ENCODE results near the gene COL5A1.

COL5A1 gene

DNA sequence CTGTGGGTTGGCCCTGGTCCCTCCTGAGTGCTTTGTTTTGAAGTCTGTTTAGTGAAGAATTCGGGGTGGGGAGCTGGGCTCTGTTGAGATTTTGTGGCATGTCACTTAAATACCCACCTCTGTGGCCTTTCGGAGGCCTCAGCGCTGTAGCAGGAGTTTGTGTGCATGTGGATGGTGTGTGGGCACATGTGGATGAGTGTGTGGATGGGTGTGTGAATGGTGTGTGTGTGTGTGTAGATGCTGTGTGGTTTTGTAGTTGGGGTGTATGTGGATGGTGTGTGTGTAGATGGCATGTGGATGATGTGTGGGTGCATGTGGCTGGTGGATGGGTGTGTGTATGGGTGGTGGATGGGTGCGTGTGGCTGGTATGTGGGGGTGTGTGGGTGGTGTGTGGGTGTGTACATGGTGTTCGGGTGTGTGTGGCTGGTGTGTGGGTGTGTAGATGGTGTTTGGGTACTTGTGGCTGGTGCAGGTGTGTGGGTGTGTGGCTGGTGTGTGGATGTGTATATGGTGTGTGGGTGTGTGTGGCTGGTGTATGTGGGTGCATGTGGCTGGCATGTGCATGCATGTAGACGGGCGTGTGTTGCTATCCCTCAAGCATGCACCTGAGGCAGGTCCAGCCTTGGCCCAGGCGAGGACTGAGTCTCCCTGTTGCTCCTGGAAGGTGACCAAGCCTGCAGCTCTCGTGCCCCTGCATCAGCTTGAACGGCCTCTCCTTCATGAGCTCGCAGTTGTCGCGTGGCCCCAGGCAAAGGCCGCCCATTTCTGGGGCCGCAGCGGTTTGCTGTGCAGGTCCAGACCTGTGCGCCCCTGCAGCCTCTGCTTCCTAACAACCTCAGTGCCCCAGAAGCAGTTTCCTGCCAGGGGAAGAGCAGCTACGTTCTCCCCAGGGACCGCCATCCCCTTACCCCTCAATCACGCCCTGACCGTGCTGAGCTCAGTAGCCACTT is 185.0 kb downstream of the COL5A1 start:
- no peak for DNase-seq

DNA sequence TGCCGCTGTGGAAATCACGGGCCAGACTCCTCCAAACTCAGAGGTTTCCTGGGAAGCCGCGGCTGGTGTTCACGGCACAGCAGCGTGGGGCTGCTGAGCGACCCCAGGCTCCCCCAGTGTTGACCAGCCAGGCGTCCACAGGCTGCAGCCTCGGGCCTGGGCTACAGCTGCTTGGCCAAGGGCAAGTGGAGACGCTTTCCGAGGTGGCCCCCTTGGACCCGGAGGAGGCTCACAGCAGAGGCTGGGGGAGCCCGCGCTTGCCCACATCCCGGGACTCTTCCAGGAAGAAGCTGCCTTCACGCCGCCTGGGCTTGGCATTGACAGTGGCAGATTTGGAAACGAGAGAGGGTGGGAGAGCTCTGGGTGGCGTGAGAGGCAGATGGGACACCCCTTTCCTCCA is 186.0 kb downstream of the COL5A1 start:
- no peak for DNase-seq

DNA sequence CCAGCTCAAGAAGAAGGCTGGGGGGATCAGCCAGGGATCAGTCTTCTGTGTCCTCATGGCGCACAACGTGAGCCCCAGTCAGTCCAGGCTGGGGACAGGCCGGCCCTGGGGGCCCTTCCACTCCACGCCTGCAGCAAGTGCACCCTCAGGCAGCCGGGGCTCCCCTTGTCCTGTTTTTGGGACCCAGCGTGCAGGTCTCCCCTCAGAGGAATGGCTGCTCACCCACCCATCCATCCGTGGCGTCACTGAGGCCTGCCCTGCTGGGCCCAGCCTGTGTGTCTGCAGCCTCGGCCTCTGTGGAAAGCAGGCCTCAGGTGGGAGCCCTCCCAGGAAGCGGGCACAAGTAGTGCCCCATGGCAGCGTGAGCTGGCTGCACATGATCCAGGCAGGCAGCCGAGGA is 186.4 kb downstream of the COL5A1 start:
- DNase-seq, result no peak

DNA sequence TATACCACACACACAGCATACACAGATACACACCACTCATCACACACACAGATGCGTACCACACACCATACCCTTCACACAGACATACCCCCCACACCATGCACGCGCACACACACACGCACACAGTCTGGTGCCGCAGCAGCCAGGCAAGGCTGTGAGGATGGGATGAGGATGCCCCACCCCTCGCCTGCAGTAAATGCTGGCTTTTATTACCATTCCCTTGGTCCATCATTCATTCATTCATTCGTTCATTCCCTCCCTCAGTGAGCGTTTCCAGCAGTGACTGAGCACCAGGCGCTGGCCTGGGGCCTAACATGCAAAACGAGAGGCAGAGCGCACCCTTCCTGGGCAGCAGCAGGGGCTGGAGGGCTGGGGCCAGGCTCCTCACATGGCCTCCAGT is 187.3 kb downstream of the COL5A1 start:
- DNase-seq, result no peak

DNA sequence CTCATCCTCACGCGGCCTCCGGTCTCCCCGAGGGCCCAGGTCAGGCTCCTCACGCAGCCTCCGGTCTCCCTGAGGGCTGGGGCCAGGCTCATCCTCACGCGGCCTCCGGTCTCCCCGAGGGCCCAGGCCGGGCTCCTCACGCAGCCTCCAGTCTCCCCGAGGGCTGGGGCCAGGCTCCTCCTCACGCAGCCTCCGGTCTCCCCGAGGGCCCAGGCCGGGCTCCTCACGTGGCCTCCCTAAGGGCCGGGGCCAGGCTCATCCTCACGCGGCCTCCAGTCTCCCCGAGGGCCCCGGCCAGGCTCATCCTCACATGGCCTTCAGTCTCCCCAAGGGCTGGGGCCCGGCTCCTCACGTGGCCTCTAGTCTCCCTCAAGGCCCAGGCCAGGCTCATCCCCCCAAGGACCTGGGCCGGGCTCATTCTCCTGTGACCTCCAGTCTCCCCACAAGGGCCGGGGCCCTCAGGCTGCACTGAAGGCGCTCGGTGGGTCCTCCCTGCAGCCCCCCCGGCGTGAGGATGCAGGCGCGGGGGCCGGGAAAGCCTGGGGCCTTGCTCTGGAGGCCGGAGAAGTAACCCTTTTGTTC is 187.8 kb downstream of the COL5A1 start:
- no peak for DNase-seq

DNA sequence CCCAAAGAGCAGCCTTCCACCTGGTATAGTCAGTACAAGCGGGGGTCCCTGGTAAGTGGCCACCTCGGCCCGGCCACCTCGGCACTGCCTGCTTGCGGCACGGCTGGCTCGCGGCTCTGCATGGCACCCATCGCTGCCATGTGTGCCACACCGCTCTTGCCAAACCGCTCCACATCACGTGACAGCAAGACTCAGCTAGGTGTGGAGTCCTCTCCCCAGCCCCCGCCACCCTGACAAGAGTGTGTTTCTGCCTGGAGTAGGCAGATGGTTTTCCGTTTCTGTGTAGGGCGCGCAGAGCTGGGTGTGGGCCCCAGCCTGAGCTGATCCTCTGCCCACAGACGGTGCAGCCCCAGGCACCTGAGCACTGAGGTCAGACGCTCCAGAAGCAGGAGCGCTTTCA is 188.5 kb downstream of the COL5A1 start:
- DNase-seq, result no peak

DNA sequence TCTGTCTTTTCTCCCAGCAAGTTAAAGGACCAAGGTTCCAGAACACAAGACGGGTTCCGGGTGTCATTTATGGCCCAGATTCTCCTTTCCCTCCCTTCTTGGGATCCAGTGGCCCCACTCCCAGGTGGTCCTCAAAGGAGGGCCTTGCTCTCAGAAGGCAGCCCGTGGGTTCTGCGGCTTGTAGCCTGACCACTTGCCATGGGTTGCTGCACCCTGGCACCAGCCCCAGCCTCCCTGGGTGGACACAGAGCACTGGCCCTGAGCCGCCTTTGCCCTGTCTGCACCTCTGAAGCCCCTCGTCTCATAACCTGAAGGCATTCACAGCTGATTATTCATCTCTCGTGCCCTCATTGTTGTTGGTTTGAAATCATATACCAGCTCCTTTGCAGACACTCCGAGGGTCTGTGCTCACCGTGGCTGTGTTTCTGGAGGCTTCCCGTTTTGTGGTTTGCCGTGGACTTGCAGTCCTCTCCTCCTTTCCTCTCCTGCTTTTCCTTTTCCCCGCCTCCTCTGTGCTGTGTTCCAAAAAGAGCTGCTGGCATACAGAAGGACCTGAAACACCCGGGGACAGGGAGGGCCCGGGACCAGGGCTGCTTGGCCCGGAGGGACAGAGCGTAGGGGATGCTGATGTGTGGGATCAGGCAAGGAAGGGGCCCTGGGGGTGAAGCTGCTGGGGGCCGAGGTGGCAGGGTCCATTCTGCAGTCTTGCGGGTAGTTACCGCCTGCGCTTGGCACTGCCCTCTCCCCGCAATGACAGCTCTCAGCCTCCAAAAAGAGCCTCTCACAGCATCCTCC is 189.5 kb downstream of the COL5A1 start:
- no peak for DNase-seq

DNA sequence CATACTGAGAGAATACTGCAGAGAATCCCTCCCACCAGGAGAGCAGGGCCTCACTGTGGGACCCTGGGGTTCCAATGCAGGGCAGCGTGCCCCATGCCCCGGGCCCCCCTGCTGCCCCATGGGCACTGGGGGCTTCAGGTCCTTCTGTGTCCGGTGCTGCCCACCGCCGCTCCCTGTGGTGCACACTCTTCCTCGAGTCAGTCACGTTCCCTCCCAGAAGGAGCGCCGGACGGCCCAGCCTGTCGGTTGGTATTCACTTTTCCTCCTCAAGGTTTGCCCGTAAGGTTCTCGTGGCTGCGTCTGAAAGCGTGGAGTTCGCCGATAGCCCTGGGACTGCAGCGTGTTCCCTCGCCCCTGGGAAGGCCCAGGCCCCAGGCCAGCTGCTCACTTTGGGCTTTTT is 190.9 kb downstream of the COL5A1 start:
- DNase-seq, result no peak

DNA sequence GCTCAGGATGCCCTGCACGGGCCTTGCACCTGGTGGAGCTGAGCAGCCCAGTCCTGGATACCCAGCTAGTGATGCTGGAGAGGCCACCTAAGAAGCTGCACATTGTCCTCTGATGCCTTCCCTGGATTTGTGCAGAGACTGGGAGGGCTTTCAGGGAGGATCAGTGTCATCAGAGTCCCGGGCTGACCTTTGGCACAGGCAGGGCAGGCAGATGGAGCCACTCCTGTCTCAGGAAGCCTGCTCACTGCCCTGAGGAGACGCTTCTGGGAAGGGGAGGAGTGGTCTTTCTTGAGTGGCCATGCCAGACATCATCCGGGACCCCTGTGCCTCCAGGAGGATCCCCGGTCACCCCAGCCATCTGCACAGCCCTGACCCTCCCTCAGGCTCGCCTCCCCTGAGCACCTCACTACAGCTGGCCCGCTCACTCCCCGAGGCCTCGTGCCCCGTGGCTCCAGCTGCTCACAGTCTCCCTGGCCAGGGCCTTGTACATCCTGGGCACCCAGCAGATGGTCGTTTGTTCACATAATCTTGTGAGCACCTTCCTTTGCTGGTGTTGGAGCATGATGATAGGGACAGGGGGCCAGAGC is 191.8 kb downstream of the COL5A1 start:
- no peak for DNase-seq

DNA sequence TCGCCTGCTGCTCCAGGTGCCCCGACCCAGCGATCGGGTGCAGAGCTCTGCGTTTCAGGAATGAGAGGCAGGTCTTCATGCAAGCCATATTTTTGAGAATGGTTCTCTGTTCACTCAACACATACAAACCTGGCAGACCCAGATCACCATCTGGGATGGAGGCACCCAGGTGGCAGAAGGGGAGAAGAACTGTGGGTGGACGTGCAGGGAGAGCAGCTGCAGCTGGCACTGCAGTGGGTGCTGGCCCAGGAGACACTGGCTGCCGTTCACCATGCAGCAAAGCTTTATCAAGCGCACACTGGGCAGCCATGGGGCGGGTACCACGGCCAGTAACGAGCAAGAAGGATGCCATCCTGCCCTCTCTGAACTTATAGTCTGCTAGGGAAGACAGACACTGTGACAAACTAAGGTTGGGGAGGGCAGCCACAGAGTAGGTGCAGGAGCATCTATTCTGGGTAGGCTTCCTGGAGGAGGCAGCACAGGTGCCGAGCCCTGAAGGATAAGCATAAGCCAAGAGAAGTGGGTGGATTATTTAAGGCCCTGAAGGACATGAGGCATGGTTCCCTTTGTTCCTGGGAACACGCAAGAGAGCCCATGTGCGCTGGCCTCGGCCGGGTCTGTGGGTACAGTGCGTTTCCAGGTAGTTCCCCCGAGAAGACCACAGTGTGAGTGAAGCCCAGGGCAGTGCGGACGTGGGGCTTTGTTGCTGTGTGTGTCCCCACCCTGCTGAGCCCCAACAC is 192.8 kb downstream of the COL5A1 start:
- no peak for DNase-seq

DNA sequence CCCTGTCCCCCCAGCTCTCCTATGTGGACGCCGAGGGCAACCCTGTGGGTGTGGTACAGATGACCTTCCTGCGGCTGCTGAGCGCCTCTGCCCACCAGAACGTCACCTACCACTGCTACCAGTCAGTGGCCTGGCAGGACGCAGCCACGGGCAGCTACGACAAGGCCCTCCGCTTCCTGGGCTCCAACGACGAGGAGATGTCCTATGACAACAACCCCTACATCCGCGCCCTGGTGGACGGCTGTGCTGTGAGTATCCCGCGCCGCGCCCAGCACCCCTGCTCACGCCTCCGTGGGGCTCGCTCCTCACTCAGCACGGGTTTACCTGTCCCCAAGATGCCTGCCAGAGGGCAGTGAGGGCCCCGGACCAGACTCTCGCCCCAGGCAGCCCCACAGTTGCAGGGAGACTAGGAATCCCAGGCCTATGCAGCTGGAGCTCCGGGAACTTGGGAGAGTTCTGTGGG is 193.4 kb downstream of the COL5A1 start:
- DNase-seq, result no peak

DNA sequence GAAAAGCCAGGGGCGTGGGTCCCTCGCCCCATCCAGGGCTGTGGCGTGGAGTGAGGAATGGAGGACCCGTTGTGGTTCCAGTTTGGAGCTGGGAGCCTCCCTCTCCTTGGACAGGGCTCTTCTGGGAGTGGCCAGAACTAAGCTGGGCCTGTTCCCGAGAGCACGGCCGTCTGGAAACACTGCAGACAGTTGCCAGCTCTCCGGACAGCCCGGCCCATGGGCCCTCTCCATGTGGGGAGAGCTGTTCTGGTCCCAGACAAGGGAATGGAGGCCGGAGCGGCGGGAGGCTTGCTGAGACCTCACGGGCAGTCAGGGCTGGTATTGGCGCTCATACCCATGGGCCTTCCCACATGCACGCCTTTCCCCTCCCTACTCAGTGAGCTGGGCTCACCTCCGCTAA is 193.8 kb downstream of the COL5A1 start:
- no peak for DNase-seq

DNA sequence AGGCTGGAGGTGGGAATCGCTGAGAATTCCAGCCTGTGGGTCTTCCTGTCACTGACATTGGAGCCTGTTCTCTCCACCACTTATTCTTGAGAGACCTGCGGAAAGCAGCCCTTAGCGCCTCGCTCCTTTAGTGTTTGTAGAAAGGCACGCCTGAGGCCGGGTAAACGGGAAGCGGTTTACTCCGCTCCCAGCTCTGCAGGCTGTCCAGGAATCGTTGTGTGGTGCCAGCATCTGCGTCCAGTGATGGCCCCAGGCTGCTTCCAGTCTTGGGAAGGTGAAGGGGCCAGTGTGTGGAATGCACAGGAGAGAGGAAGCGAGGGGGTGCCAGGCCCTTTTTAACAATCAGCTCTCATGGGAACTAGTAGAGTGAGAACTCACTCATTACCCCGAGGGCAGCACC is 194.4 kb downstream of the COL5A1 start:
- no peak for DNase-seq

DNA sequence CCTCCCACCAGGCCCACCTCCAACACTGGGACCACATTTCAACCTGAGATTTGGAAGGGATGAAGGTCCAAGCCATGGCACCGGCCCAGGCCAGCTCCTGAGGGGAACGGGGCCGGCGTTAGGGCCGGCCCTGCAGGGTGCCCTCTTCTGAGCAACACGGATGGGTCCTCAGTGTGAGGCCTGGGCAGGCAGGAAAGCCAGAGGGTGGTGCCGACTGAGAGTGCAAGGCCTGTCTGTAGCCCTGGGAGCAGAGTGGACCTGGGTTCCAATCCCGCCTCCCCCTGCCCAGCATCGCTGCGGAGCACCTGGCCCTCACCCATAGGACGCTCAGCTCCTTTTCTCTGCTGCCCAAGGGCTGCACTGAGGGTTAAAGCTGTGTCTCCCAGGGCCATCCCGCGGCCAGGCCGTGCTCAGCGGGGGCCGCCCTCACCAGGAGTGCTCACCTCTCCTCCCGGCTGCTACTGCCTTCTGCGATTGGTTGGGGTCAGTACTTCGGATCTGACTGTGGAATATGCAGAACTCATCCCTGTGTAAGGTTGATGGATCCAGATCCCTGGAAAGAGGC is 194.9 kb downstream of the COL5A1 start:
- DNase-seq, result no peak

DNA sequence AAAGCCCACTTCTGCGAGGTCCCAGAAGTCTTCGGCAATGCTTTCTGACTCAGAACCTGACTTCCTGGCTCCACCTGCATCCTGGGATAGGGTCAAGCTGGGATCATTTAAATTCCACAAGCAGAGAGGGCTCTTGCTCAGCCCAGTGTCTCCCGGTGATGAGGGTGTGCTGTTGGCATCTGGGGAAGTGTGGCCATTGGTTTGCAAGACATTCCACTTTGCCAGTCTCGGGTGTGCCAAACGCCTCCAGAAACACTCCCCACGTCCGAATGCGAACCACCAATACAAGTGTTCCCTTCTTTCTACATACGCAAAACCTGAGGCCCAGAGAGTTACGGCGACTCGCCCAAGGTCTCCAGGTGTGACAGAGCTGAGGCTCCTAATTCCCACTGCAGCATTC is 195.9 kb downstream of the COL5A1 start:
- no peak for DNase-seq

DNA sequence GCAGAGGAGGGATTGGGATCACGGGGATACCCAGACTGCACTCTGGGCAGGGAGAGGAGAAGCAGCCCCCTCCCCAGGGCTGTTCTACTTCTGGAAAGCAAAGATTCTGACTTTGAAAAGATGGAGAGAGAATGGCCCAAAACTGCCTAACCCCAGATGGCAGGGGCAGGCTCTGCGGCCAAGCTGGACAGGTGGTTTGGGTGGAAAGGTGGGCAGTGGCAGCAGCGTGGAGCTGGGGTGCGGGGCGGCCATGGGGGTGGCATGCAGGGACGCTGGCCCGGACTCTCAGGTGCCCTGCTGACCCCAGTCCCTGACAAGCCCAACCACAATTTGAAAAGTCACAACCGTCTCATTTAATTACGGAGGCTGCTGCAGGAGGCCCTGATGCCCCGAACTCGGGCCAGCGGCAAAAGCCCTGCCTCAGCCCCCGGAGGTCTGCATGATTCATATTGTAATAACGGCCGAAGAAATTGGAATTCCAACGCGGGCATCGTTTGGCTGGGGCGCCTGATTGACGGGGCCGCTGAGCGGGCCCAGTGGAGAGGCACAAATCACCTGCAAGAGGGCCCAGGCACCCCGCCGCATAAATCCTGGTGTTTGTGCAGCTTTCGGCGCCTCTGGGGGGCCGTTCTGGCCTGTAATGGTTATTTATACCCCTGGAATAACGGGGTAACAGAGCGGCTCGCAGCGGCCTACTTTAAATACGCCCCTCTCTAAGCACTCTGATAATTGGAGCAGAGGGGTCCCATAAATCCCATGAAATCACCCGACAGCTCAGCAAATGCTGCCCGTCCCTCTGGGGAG is 197.2 kb downstream of the COL5A1 start:
- DNase-seq, result no peak

DNA sequence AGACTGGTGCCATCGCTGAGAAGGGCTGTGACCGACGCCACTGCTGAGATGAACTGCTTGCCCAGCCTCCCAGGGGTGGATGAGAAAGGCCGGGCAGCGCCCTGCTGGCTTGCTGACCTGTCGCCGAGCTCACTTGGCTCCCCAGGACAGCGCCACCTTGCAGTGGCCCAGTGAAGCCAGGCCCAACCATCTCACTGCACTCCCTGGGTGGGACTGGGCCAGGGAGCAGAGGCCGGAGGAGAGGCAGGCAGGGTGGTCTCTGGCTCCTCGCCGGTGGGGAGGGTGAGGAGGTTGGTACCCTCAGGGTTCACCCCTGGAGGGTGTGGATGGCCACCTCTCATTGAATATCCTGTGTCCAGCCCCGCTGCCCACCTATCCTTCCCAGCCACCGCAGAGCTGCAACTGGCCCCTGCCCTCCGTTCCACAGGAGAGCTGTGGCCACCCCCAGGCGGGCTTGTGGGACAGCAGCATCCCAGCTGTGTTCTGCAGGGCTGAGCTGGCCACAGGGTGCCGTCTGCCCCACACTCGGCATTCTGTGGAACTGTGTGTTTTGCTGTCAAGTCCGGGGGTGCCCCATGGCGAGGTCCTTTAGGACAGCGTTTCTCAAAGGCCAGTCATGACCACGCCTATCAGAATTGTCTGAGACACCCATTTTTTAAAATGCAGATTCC is 198.0 kb downstream of the COL5A1 start:
- no peak for DNase-seq

DNA sequence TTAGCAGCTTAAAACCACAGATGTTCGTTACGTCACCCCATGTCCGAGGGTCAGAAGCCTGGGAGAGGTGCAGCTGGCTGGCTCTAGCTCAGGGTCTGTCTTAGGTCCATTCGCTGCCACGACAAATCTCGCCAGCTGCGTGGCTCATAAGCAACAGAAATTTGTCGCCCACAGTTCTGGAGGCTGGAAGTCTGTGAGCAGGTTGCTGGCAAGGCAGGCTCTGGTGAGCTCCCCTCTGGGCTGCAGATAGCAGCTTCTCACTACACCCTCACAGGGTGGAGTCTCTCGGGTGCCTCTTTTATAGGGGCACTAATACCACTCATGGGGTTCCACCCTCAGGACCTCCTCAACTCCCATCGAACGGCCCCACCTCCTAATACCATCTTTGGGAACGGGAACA is 198.9 kb downstream of the COL5A1 start:
- no peak for DNase-seq

DNA sequence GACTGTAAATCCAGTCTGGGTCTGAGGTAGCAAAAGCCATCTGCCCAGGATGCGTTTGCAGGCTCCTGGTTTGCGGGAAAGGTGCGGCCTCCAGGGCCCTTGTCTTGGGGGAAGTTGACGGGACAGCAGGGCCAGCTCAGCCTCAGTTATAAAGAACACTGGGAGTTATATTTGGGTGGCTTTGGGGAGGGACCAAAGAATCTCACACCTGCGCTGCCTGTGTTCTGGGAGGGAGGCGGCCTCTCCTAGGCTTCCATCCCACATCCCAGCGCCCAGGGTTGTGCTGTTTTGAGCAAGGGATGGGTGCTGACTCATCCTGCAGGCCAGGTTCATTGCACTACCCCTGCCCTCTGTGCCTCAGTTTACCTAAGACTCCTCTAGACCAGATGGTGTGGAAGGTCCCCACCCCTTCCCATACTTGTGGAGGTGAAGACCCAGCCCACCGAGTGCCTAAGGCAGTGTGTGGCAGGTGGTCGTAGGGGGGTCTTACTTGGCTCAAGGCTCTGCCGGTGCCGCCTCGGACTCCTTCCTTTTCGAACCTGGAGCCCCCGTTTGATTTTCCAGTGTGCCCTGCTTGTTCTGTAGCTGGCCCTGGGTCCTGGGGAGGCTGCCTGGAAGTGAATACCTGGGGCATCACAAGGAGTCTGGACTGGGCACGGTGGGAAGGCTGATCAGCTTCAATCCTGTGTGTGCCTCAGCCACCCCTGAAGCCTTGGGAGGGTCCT is 199.7 kb downstream of the COL5A1 start:
- no peak for DNase-seq

DNA sequence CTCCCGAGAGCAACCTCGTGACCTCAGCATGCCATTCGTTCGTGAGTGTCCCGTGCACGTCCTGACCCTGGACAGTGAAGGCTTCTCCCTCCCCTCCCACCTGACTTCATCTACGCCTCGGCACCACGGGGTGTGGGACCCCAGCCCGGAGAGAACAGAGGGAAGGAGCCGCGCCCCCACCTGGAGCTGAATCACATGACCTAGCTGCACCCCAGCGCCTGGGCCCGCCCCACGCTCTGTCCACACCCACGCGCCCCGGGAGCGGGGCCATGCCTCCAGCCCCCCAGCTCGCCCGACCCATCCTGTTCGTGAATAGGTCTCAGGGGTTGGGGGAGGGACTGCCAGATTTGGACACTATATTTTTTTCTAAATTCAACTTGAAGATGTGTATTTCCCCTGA is 200.7 kb downstream of the COL5A1 start:
- DNase-seq, result no peak
